IPS DF 4.7 (cell line): Measurements from ENCODE around the gene NR6A1.

Experiments
- DNase-seq: peaks from one replicate; pipeline ENCODE4 v3.0.0-alpha.2; 2013; ENCODE audit warnings: low spot score; ENCODE audit errors: extremely low read depth

The NR6A1 gene

GRCh38 chr9:124660341-124660801 lies 110.7 kb downstream of the NR6A1 start:
- no peak for DNase-seq

- no peak for DNase-seq
These were observed 111.9 kb downstream of the NR6A1 start for GRCh38 chr9:124659099-124659659.

- peak; percentile 76 for DNase-seq
These were observed 112.7 kb downstream of the NR6A1 start for GRCh38 chr9:124658165-124659017.

- DNase-seq: no peak
These were observed 113.6 kb downstream of the NR6A1 start for GRCh38 chr9:124657516-124657915.

GRCh38 chr9:124654431-124654830 lies 116.7 kb downstream of the NR6A1 start:
- DNase-seq: no peak

GRCh38 chr9:124652615-124653393 lies 118.3 kb downstream of the NR6A1 start:
- no peak for DNase-seq

- no peak for DNase-seq
These were observed 118.9 kb downstream of the NR6A1 start for GRCh38 chr9:124652203-124652602.

- no peak for DNase-seq
These were observed 125.8 kb downstream of the NR6A1 start for GRCh38 chr9:124645274-124645673.

- no peak for DNase-seq
These were observed 131.5 kb downstream of the NR6A1 start for GRCh38 chr9:124639637-124640036.

GRCh38 chr9:124635285-124635684 lies 135.8 kb downstream of the NR6A1 start:
- no peak for DNase-seq

GRCh38 chr9:124632077-124632621 lies 139.0 kb downstream of the NR6A1 start:
- DNase-seq: no peak

GRCh38 chr9:124631326-124631725 lies 139.8 kb downstream of the NR6A1 start:
- no peak for DNase-seq

GRCh38 chr9:124629600-124629999 lies 141.5 kb downstream of the NR6A1 start:
- DNase-seq: no peak

GRCh38 chr9:124628741-124629140 lies 142.4 kb downstream of the NR6A1 start:
- no peak for DNase-seq

- no peak for DNase-seq
These were observed 144.8 kb downstream of the NR6A1 start for GRCh38 chr9:124626276-124626675.

GRCh38 chr9:124625087-124625486 lies 146.0 kb downstream of the NR6A1 start:
- DNase-seq: no peak

GRCh38 chr9:124624735-124624992 lies 146.4 kb downstream of the NR6A1 start:
- DNase-seq: no peak

GRCh38 chr9:124623966-124624734 lies 147.0 kb downstream of the NR6A1 start:
- DNase-seq: no peak

- DNase-seq: no peak
These were observed 148.2 kb downstream of the NR6A1 start for GRCh38 chr9:124622882-124623281.

- no peak for DNase-seq
These were observed 149.5 kb downstream of the NR6A1 start for GRCh38 chr9:124621371-124622328.
